HepG2 (cell line): ENCODE data around the gene RPGRIP1. TPM values are rescaled to one million over a fixed set of nuclear protein-coding genes. Genes with fewer than 3 reads are reported as not detected.

Experiments
- ARHGAP35 ChIP-seq: sonication (generic); formaldehyde crosslinking; IDR thresholded peaks from 2 replicates; pipeline ENCODE4 v1.9.0; 2022; ENCODE audit warnings: mild to moderate bottlenecking, inconsistent platforms, moderate library complexity, missing genetic modification reagents, borderline replicate concordance
- CBX5 ChIP-seq: sonication (generic); formaldehyde crosslinking; IDR thresholded peaks from 2 replicates; pipeline ENCODE4 v1.4.0; 2020; ENCODE audit warnings: missing genetic modification reagents, borderline replicate concordance
- DNMT1 ChIP-seq: sonication (generic); formaldehyde crosslinking; IDR thresholded peaks from 2 replicates; pipeline ENCODE4 v1.5.1; 2020; ENCODE audit warnings: mild to moderate bottlenecking, missing genetic modification reagents
- FOXP1 ChIP-seq, 2 experiments: fragments of 450-650 bp in 1 of 2; IDR thresholded peaks; 2 replicates each; pipeline ENCODE4 v1.6.1; 2017 to 2018; ENCODE audit warnings: antibody characterized with exemption in 1 of 2
- HDAC1 ChIP-seq: sonication (generic); formaldehyde crosslinking; IDR thresholded peaks from 2 replicates; pipeline ENCODE4 v1.5.1; 2020; ENCODE audit warnings: mild to moderate bottlenecking, missing genetic modification reagents
- HNRNPH1 ChIP-seq: fragments of 200-400 bp; formaldehyde crosslinking; optimal IDR thresholded peaks from 2 replicates; pipeline ENCODE3; 2017; ENCODE audit warnings: mild to moderate bottlenecking, low read depth, low read length
- HNRNPUL1 ChIP-seq: fragments of 200-400 bp; formaldehyde crosslinking; IDR thresholded peaks from 2 replicates; pipeline ENCODE4 v1.6.1; 2017; ENCODE audit warnings: low read depth, mild to moderate bottlenecking, low read length, moderate library complexity
- POGZ ChIP-seq: sonication (generic); formaldehyde crosslinking; IDR thresholded peaks from 2 replicates; pipeline ENCODE4 v1.4.0; 2020; ENCODE audit warnings: mild to moderate bottlenecking, missing genetic modification reagents
- POLR2AphosphoS2 ChIP-seq: IDR thresholded peaks from 2 replicates; pipeline ENCODE4 v1.6.1; 2011; ENCODE audit warnings: low read depth, low read length, improper control_type of control experiment
- RBFOX2 ChIP-seq: fragments of 200-400 bp; formaldehyde crosslinking; IDR thresholded peaks from 2 replicates; pipeline ENCODE4 v1.6.1; 2017; ENCODE audit warnings: low read depth, mild to moderate bottlenecking, low read length
- RXRB ChIP-seq: IDR thresholded peaks from 2 replicates; pipeline ENCODE4 v1.6.1; 2016; ENCODE audit warnings: borderline replicate concordance, missing genetic modification reagents, missing compliant biosample characterization
- SOX6 ChIP-seq, 2 experiments: fragments of 450-650 bp in 1 of 2; sonication (generic) in 1 of 2; formaldehyde crosslinking in 1 of 2; IDR thresholded peaks; 2 replicates each; pipeline versions ENCODE4 v1.4.0 to v1.6.1; 2017 to 2020; ENCODE audit warnings: antibody characterized with exemption in 1 of 2, mild to moderate bottlenecking in 1 of 2, missing genetic modification reagents in 1 of 2
- SP140L ChIP-seq: sonication (generic); formaldehyde crosslinking; IDR thresholded peaks from 2 replicates; pipeline ENCODE4 v1.4.0; 2020; ENCODE audit warnings: missing genetic modification reagents, borderline replicate concordance
- SUZ12 ChIP-seq: fragments of 150-350 bp; IDR thresholded peaks from 2 replicates; pipeline ENCODE4 v1.6.1; 2014; ENCODE audit warnings: low read depth, low read length
- TARDBP ChIP-seq: sonication (generic); formaldehyde crosslinking; IDR thresholded peaks from 2 replicates; pipeline ENCODE4 v1.8.0; 2022; ENCODE audit warnings: mild to moderate bottlenecking, missing genetic modification reagents
- TBL1XR1 ChIP-seq: fragments of 150-350 bp; IDR thresholded peaks from 2 replicates; pipeline ENCODE4 v1.6.1; 2014; ENCODE audit warnings: borderline replicate concordance, low read length; ENCODE audit not compliant: partially characterized antibody
- TRIM24 ChIP-seq: sonication (generic); formaldehyde crosslinking; IDR thresholded peaks from 2 replicates; pipeline ENCODE4 v1.8.0; 2022; ENCODE audit warnings: mild to moderate bottlenecking, missing genetic modification reagents
- ZFP90 ChIP-seq: sonication (generic); formaldehyde crosslinking; IDR thresholded peaks from 2 replicates; pipeline ENCODE4 v1.8.0; 2022; ENCODE audit warnings: missing genetic modification reagents, mild to moderate bottlenecking, inconsistent platforms, borderline replicate concordance
- ZNF124 ChIP-seq: sonication (generic); formaldehyde crosslinking; IDR thresholded peaks from 2 replicates; pipeline ENCODE4 v1.4.0; 2020; ENCODE audit warnings: missing genetic modification reagents
- ZNF343 ChIP-seq: sonication (generic); formaldehyde crosslinking; IDR thresholded peaks from 2 replicates; pipeline ENCODE4 v1.4.0; 2020; ENCODE audit warnings: mild to moderate bottlenecking, missing genetic modification reagents
- ZNF83 ChIP-seq: sonication (generic); formaldehyde crosslinking; IDR thresholded peaks from 2 replicates; pipeline ENCODE4 v1.4.0; 2020; ENCODE audit warnings: missing genetic modification reagents, mild to moderate bottlenecking, borderline replicate concordance
- polyA plus RNA-seq, 8 experiments: library from polyadenylated mRNA; depleted of rRNA in 3 of 8; stranded (reverse) in 7 of 8; unstranded in 1 of 8; fragments of >200 nt; fragmentation: Illumina TruSeq in 4 of 8; extraction: Trizol in 4 of 8; gene quantifications; 2 replicates each; pipeline versions ENCODE4 v1.2.1 to v1.2.3, GENCODE V29; 2011 to 2016; ENCODE audit warnings: low read depth in 4 of 8, missing spikeins in 1 of 8, mixed read lengths in 1 of 8; ENCODE audit not compliant: insufficient read depth in 1 of 8
- total RNA-seq, 5 experiments: library from RNA; depleted of rRNA; stranded (reverse); fragments of >200 nt; fragmentation: Illumina TruSeq; extraction: Trizol; gene quantifications; 2 replicates each; pipeline ENCODE4 v1.2.3, GENCODE V29; 2016; ENCODE audit warnings: low read depth in 1 of 5
- TF ChIP-seq, protein P1 (sequence below): sonication (generic); formaldehyde crosslinking; IDR thresholded peaks from 2 replicates; pipeline ENCODE4 v1.5.1; 2020; ENCODE audit warnings: mild to moderate bottlenecking, moderate library complexity, missing genetic modification reagents
- TF ChIP-seq, protein P2 (sequence below): sonication (generic); formaldehyde crosslinking; IDR thresholded peaks from 2 replicates; pipeline ENCODE4 v1.4.0; 2020; ENCODE audit warnings: mild to moderate bottlenecking, missing genetic modification reagents
- TF ChIP-seq, protein P3 (sequence below): sonication (generic); formaldehyde crosslinking; IDR thresholded peaks from 2 replicates; pipeline ENCODE4 v1.4.0; 2020; ENCODE audit warnings: missing genetic modification reagents, mild to moderate bottlenecking, borderline replicate concordance
- TF ChIP-seq, protein P4 (sequence below): sonication (generic); formaldehyde crosslinking; IDR thresholded peaks from 2 replicates; pipeline ENCODE4 v1.9.0; 2022; ENCODE audit warnings: low read depth, missing genetic modification reagents

RPGRIP1 gene
- total and polyA plus RNA-seq, 2 of the 13 experiments (the other 11 are each of a cell fraction or from before 2014, with no cell fraction given): 0.13 to 1.1 TPM

DNA sequence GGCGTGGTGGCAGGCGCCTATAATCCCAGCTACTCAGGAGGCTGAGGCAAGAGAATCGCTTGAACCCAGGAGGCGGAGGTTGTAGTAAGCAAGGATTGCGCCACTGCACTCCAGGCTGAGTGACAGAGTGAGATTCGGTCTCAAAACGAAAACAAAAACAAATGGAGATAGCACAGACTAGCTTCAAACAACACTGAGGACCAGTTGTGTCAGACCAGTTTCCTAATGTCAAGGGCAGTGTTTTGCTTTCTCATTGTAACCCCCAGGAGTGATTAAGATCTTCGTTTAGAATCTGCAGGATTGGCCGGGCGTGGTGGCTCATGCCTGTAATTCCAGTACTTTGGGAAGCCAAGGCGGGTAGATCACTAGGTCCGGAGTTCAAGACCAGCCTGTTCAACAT lies 18.5 kb downstream of the RPGRIP1 start (continued):
- TF ChIP-seq TRIM24 (CRISPR knock-in tag): no peak
- TF ChIP-seq ZNF124 (CRISPR knock-in tag): no peak
- no peak for TF ChIP-seq ZNF343
- TF ChIP-seq SOX6 (IDR thresholded peaks at IDR 0.05): no peak
- TF ChIP-seq SOX6 (CRISPR knock-in tag; IDR thresholded peaks at IDR 0.05): 0 out of 2 replicates have a peak, but pooled peaks have one; percentile 48
- TF ChIP-seq HNRNPUL1: no peak
- peak; percentile 12 for TF ChIP-seq TBL1XR1
- peak; percentile 46; the same call in 1 of the 2 replicates for TF ChIP-seq HDAC1 (CRISPR knock-in tag)
- no peak for TF ChIP-seq ZFP90 (CRISPR knock-in tag)
- 0 out of 2 replicates have a peak, but pooled peaks have one; percentile 44 for TF ChIP-seq CBX5
- TF ChIP-seq POGZ (CRISPR knock-in tag): peak; percentile 50; the same call in 1 of the 2 replicates
- no peak for TF ChIP-seq FOXP1 (IDR thresholded peaks at IDR 0.05)
- TF ChIP-seq FOXP1 (CRISPR knock-in tag; IDR thresholded peaks at IDR 0.05): peak; percentile 49; the same call in 1 of the 2 replicates
- TF ChIP-seq, protein P1, sequence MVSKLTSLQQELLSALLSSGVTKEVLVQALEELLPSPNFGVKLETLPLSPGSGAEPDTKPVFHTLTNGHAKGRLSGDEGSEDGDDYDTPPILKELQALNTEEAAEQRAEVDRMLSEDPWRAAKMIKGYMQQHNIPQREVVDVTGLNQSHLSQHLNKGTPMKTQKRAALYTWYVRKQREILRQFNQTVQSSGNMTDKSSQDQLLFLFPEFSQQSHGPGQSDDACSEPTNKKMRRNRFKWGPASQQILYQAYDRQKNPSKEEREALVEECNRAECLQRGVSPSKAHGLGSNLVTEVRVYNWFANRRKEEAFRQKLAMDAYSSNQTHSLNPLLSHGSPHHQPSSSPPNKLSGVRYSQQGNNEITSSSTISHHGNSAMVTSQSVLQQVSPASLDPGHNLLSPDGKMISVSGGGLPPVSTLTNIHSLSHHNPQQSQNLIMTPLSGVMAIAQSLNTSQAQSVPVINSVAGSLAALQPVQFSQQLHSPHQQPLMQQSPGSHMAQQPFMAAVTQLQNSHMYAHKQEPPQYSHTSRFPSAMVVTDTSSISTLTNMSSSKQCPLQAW (CRISPR knock-in tag): peak; percentile 59; the same call in 1 of the 2 replicates
- TF ChIP-seq POLR2AphosphoS2: no peak
- peak; percentile 10; the same call in 1 of the 2 replicates for TF ChIP-seq ARHGAP35 (CRISPR knock-in tag)
- TF ChIP-seq HNRNPH1: no peak
- TF ChIP-seq, protein P2, sequence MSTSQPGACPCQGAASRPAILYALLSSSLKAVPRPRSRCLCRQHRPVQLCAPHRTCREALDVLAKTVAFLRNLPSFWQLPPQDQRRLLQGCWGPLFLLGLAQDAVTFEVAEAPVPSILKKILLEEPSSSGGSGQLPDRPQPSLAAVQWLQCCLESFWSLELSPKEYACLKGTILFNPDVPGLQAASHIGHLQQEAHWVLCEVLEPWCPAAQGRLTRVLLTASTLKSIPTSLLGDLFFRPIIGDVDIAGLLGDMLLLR (CRISPR knock-in tag): no peak
- TF ChIP-seq RXRB (CRISPR knock-in tag): no peak
- no peak for TF ChIP-seq RBFOX2
- TF ChIP-seq, protein P3, sequence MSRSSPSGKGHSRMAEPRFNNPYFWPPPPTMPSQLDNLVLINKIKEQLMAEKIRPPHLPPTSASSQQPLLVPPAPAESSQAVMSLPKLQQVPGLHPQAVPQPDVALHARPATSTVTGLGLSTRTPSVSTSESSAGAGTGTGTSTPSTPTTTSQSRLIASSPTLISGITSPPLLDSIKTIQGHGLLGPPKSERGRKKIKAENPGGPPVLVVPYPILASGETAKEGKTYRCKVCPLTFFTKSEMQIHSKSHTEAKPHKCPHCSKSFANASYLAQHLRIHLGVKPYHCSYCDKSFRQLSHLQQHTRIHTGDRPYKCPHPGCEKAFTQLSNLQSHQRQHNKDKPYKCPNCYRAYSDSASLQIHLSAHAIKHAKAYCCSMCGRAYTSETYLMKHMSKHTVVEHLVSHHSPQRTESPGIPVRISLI: peak; percentile 7; the same call in 1 of the 2 replicates
- no peak for TF ChIP-seq SUZ12
- TF ChIP-seq, protein P4, sequence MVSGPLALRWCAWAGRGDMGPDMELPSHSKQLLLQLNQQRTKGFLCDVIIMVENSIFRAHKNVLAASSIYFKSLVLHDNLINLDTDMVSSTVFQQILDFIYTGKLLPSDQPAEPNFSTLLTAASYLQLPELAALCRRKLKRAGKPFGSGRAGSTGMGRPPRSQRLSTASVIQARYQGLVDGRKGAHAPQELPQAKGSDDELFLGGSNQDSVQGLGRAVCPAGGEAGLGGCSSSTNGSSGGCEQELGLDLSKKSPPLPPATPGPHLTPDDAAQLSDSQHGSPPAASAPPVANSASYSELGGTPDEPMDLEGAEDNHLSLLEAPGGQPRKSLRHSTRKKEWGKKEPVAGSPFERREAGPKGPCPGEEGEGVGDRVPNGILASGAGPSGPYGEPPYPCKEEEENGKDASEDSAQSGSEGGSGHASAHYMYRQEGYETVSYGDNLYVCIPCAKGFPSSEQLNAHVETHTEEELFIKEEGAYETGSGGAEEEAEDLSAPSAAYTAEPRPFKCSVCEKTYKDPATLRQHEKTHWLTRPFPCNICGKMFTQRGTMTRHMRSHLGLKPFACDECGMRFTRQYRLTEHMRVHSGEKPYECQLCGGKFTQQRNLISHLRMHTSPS (CRISPR knock-in tag): no peak
- no peak for TF ChIP-seq DNMT1 (CRISPR knock-in tag)
- no peak for TF ChIP-seq SP140L (CRISPR knock-in tag)
- TF ChIP-seq ZNF83 (CRISPR knock-in tag): no peak
- TF ChIP-seq TARDBP (CRISPR knock-in tag): peak; percentile 34; the same call in 1 of the 2 replicates
